Neural cell (in vitro differentiated cells): ENCODE measurements around the gene FAP.

ENCODE experiments used
- CTCF ChIP-seq: fragments of 450-650 bp; IDR thresholded peaks from 2 replicates; pipeline ENCODE4 v1.5.1; 2014; ENCODE audit warnings: antibody characterized with exemption, mild to moderate bottlenecking, moderate library complexity; ENCODE audit not compliant: poor library complexity, severe bottlenecking
- EP300 ChIP-seq: fragments of 450-650 bp; conservative IDR thresholded peaks from 2 replicates; pipeline ENCODE4 v1.6.1; 2014; ENCODE audit warnings: antibody characterized with exemption, mild to moderate bottlenecking, moderate library complexity; ENCODE audit not compliant: poor library complexity, severe bottlenecking
- EZH2 ChIP-seq: fragments of 200-600, 300-800 bp; shearing (Covaris generic), sonication (generic); IDR thresholded peaks from 2 replicates; pipeline ENCODE4 v1.6.1; 2014; ENCODE audit warnings: antibody characterized with exemption, low read length, borderline replicate concordance, mild to moderate bottlenecking; ENCODE audit not compliant: insufficient read depth, poor library complexity, severe bottlenecking
- POLR2AphosphoS5 ChIP-seq: IDR thresholded peaks from 2 replicates; pipeline ENCODE4 v1.6.1; 2012
- REST ChIP-seq: IDR thresholded peaks from 2 replicates; pipeline ENCODE4 v1.6.1; 2012; ENCODE audit warnings: borderline replicate concordance
- SMC3 ChIP-seq: fragments of 450-650 bp; conservative IDR thresholded peaks from 2 replicates; pipeline ENCODE4 v1.6.1; 2014; ENCODE audit warnings: antibody characterized with exemption, mild to moderate bottlenecking, moderate library complexity; ENCODE audit not compliant: poor library complexity

- TF ChIP-seq EZH2, result no peak
- TF ChIP-seq REST, result no peak
- no peak for TF ChIP-seq CTCF
- TF ChIP-seq SMC3, result no peak
- TF ChIP-seq EP300, result no peak
- TF ChIP-seq POLR2AphosphoS5, result no peak
These were observed 1.8 kb upstream of the FAP start for GRCh38 chr2:162245061-162245460.
